Astrocyte (in vitro differentiated cells and primary cell): ENCODE measurements around the gene HS6ST3. TPM values are rescaled to one million over a fixed set of nuclear protein-coding genes. Genes with fewer than 3 reads are reported as not detected.

Source experiments
- DNase-seq: peaks from one replicate; pipeline ENCODE4 v3.0.0-alpha.2; 2010; ENCODE audit warnings: low read depth
- FAIRE-seq: peaks from 2 replicates; lab custom pipeline; 2011; peaks lifted over from hg19 to GRCh38; lab: Jason Lieb, UNC
- H2AFZ ChIP-seq: 2 replicates; pipeline ENCODE4 v1.6.0; 2012; ENCODE audit warnings: low read depth, low read length, inconsistent platforms
- H3K27ac ChIP-seq: 2 replicates; pipeline ENCODE4 v1.5.1; 2011; ENCODE audit warnings: low read depth, low read length, inconsistent platforms
- H3K27me3 ChIP-seq: 2 replicates; pipeline ENCODE4 v1.6.0; 2011; ENCODE audit warnings: low read length, inconsistent platforms; ENCODE audit not compliant: insufficient read depth
- H3K36me3 ChIP-seq: 2 replicates; pipeline ENCODE4 v1.5.1; 2011; ENCODE audit warnings: low read length, inconsistent platforms; ENCODE audit not compliant: insufficient read depth
- H3K4me1 ChIP-seq: 2 replicates; pipeline ENCODE4 v1.5.1; 2011; ENCODE audit warnings: low read length, inconsistent platforms; ENCODE audit not compliant: insufficient read depth
- H3K4me2 ChIP-seq: 2 replicates; pipeline ENCODE4 v1.6.0; 2012; ENCODE audit warnings: low read length, inconsistent platforms
- H3K4me3 ChIP-seq: 2 replicates; pipeline ENCODE4 v1.5.1; 2011; ENCODE audit warnings: low read depth, mild to moderate bottlenecking, low read length, inconsistent platforms; ENCODE audit not compliant: insufficient read depth
- H3K79me2 ChIP-seq: 2 replicates; pipeline ENCODE4 v1.6.0; 2012; ENCODE audit warnings: mild to moderate bottlenecking, low read length, inconsistent platforms; ENCODE audit not compliant: insufficient read depth
- H3K9ac ChIP-seq: 2 replicates; pipeline ENCODE4 v1.6.0; 2012; ENCODE audit warnings: mild to moderate bottlenecking, low read length, inconsistent platforms
- H3K9me3 ChIP-seq: 2 replicates; pipeline ENCODE4 v1.5.1; 2012; ENCODE audit warnings: low read depth, mild to moderate bottlenecking, low read length, inconsistent platforms; ENCODE audit not compliant: insufficient read depth
- H4K20me1 ChIP-seq: 2 replicates; pipeline ENCODE4 v1.6.0; 2012; ENCODE audit warnings: low read length, inconsistent platforms; ENCODE audit not compliant: insufficient read depth
- H3K27ac Mint-ChIP-seq: one replicate; pipeline ENCODE4 v1.8.0; 2021; ENCODE audit warnings: mild to moderate bottlenecking, mixed read lengths; ENCODE audit not compliant: unreplicated experiment
- H3K27me3 Mint-ChIP-seq: one replicate; pipeline ENCODE4 v1.8.0; 2021; ENCODE audit warnings: low read depth, mixed read lengths; ENCODE audit not compliant: unreplicated experiment
- H3K36me3 Mint-ChIP-seq: one replicate; pipeline ENCODE4 v1.8.0; 2021; ENCODE audit warnings: low read depth, mixed read lengths; ENCODE audit not compliant: unreplicated experiment
- H3K4me1 Mint-ChIP-seq: one replicate; pipeline ENCODE4 v1.8.0; 2021; ENCODE audit warnings: low read depth, mixed read lengths; ENCODE audit not compliant: unreplicated experiment
- H3K4me3 Mint-ChIP-seq: one replicate; pipeline ENCODE4 v1.8.0; 2021; ENCODE audit warnings: mild to moderate bottlenecking, moderate library complexity, mixed read lengths; ENCODE audit not compliant: unreplicated experiment
- H3K9me3 Mint-ChIP-seq: one replicate; pipeline ENCODE4 v1.8.0; 2021; ENCODE audit warnings: mild to moderate bottlenecking, mixed read lengths; ENCODE audit not compliant: unreplicated experiment
- EZH2 ChIP-seq: IDR thresholded peaks from 2 replicates; pipeline ENCODE4 v1.6.1; 2012; ENCODE audit warnings: mild to moderate bottlenecking, low read length, inconsistent platforms; ENCODE audit not compliant: insufficient read depth
- total RNA-seq: library from RNA; stranded (reverse); gene quantifications from 2 replicates; pipeline ENCODE4 v1.2.1, GENCODE V29; 2021
- TF ChIP-seq, protein P1 (sequence below): IDR thresholded peaks from 2 replicates; pipeline ENCODE4 v1.5.1; 2011; ENCODE audit warnings: low read depth, mild to moderate bottlenecking, inconsistent platforms, low read length, moderate library complexity; ENCODE audit not compliant: insufficient read depth

The HS6ST3 gene
- total RNA-seq, 1 donor from 2014 or later, result 0.07 TPM

DNA sequence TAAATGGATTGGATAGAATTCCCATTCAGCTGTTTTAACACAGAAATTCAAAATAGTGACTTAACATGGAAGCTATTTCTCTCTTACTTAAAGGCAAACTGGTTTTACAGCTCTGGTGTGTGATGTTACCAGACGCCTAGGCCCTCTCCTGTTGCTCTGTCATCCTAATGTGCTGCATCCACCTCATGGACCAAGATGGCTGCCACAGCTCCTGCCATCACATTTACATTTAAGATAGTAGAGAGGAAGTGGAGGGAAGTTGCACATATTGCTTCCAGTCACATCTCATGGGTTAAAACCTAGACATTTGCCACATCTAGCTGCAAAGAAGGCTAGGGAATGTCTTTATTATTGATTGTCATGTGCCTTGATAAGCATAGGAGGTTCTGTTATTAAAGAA lies 746.8 kb downstream of the HS6ST3 start:
- no peak overlapping the region for H2AFZ ChIP-seq
- no peaks in the 10 kb centered on the region for H3K9me3 ChIP-seq
- Mint-ChIP-seq H3K4me1 (no peaks in the 10 kb centered on the region), H3K36me3 (no peaks in the 10 kb centered on the region), H3K4me3 (no peak overlapping the region), H3K9me3 (peaks cover 7% of the 10 kb centered on the region), H3K27ac (no peak overlapping the region), H3K27me3 (peaks cover 2% of the 10 kb centered on the region)
- peaks cover 3% of the 10 kb centered on the region for H3K27me3 ChIP-seq
- TF ChIP-seq, protein P1, sequence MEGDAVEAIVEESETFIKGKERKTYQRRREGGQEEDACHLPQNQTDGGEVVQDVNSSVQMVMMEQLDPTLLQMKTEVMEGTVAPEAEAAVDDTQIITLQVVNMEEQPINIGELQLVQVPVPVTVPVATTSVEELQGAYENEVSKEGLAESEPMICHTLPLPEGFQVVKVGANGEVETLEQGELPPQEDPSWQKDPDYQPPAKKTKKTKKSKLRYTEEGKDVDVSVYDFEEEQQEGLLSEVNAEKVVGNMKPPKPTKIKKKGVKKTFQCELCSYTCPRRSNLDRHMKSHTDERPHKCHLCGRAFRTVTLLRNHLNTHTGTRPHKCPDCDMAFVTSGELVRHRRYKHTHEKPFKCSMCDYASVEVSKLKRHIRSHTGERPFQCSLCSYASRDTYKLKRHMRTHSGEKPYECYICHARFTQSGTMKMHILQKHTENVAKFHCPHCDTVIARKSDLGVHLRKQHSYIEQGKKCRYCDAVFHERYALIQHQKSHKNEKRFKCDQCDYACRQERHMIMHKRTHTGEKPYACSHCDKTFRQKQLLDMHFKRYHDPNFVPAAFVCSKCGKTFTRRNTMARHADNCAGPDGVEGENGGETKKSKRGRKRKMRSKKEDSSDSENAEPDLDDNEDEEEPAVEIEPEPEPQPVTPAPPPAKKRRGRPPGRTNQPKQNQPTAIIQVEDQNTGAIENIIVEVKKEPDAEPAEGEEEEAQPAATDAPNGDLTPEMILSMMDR, result no peak
- no peak for TF ChIP-seq EZH2
- H3K27ac ChIP-seq, result no peak overlapping the region
- H3K4me2 ChIP-seq, result no peak overlapping the region
- FAIRE-seq (no peak), DNase-seq (no peak)
- H4K20me1 ChIP-seq, result no peaks in the 10 kb centered on the region
- no peaks in the 10 kb centered on the region for H3K36me3 ChIP-seq
- H3K4me1 ChIP-seq, result no peaks in the 10 kb centered on the region
- no peaks in the 10 kb centered on the region for H3K79me2 ChIP-seq
- H3K9ac ChIP-seq, result no peak overlapping the region
- no peak overlapping the region for H3K4me3 ChIP-seq

DNA sequence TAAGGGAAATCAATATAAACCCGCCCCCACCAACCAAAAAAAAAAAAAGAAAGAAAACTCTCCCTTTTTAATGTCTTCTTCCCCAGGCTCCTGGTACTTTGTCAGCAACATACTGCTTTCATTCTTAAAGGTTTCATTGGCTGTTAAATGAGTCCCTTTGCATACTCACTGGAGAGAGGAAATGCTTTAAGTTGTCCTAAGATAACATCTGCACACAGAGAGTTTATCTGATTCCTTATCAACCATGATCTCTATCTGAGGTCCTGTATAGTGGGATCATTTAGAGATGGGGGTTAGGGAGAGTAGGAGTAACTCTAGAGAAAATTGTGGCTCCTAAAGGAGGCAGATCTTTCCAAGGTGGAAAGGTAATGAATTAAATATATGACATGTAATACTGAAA lies 747.9 kb downstream of the HS6ST3 start:
- Mint-ChIP-seq H3K36me3 (no peaks in the 10 kb centered on the region), H3K9me3 (peaks cover 7% of the 10 kb centered on the region), H3K4me1 (no peaks in the 10 kb centered on the region), H3K27ac (no peak overlapping the region), H3K4me3 (no peak overlapping the region), H3K27me3 (peaks cover 2% of the 10 kb centered on the region)
- Histone ChIP-seq H3K27ac (no peak overlapping the region), H3K27me3 (peaks cover 3% of the 10 kb centered on the region), H3K79me2 (no peaks in the 10 kb centered on the region), H3K4me3 (no peak overlapping the region), H2AFZ (no peak overlapping the region), H3K9me3 (no peaks in the 10 kb centered on the region), H4K20me1 (no peaks in the 10 kb centered on the region), H3K36me3 (no peaks in the 10 kb centered on the region), H3K9ac (no peak overlapping the region), H3K4me2 (no peak overlapping the region), H3K4me1 (no peaks in the 10 kb centered on the region)
- DNase-seq (no peak), FAIRE-seq (no peak)
- TF ChIP-seq EZH2, result no peak
- TF ChIP-seq, protein P1, result no peak

DNA sequence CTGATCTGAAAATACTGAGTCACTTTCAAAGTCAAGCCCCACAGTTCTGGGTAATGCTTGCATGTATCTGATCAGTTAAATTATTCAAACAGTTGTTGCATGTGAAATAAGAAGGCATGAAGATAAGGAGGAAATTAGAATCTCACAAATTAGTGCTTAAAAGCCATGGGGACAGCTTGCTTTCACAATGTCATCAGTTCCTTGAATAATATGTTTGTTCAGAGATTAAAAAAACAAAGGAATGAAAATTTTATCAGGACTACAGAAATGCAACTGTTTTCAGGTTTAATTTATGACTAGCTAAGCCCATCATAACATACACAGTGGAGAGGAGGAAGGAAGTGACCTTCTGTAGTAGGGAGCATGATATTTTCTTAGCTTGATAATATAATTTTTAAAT lies 754.3 kb downstream of the HS6ST3 start:
- Mint-ChIP-seq H3K27me3 (no peaks in the 10 kb centered on the region), H3K9me3 (peaks cover 4% of the 10 kb centered on the region), H3K4me3 (no peak overlapping the region), H3K4me1 (no peaks in the 10 kb centered on the region), H3K36me3 (no peaks in the 10 kb centered on the region), H3K27ac (no peak overlapping the region)
- H3K79me2 ChIP-seq, result no peaks in the 10 kb centered on the region
- FAIRE-seq (no peak), DNase-seq (no peak)
- H3K9ac ChIP-seq, result no peak overlapping the region
- no peaks in the 10 kb centered on the region for H3K36me3 ChIP-seq
- no peak for TF ChIP-seq EZH2
- TF ChIP-seq, protein P1, result no peak
- no peak overlapping the region for H3K4me2 ChIP-seq
- peaks cover 2% of the 10 kb centered on the region for H3K9me3 ChIP-seq
- H3K4me3 ChIP-seq, result no peak overlapping the region
- no peaks in the 10 kb centered on the region for H3K27me3 ChIP-seq
- no peaks in the 10 kb centered on the region for H3K4me1 ChIP-seq
- no peak overlapping the region for H2AFZ ChIP-seq
- no peaks in the 10 kb centered on the region for H4K20me1 ChIP-seq
- H3K27ac ChIP-seq, result no peak overlapping the region
